Measurements from ENCODE around the gene RAF1.

GRCh38 chr3:12591997-12592715, 71.8 kb downstream of the RAF1 start:
- TF ChIP-seq EZH2 (IDR thresholded peaks at IDR 0.05) (no peak), CTCF (IDR thresholded peaks at IDR 0.05 in 2 of 3, conservative IDR thresholded peaks at IDR 0.05 in 1 of 3; ENCODE audit: borderline replicate concordance in 1 of 3, insufficient read depth in 1 of 3, low read depth in 2 of 3, low read length in 2 of 3) (no peak), RAD21 (IDR thresholded peaks at IDR 0.05; ENCODE audit: low read depth) (no peak), FOSL1 (IDR thresholded peaks at IDR 0.05; ENCODE audit: low read depth) (no peak), POLR2A (IDR thresholded peaks at IDR 0.05; ENCODE audit: borderline replicate concordance, extremely low read depth, insufficient read depth, insufficient read length) (no peak), SIN3A (IDR thresholded peaks at IDR 0.05; ENCODE audit: low read depth) (no peak), CEBPB (IDR thresholded peaks at IDR 0.05; ENCODE audit: low read depth) (no peak)
